Mucosa of stomach (tissue), 1 donor: ENCODE results near the gene LANCL2.
"Not testable (repeated sequence)": the region's sequence is repeated elsewhere in the genome, so short reads cannot be mapped to it uniquely, and the experiment has no call there.

Experiments used
- H3K27me3 ChIP-seq: one replicate; pipeline ENCODE4 v1.7.0; 2013; ENCODE audit warnings: mild to moderate bottlenecking, low read length; ENCODE audit not compliant: control insufficient read depth, insufficient read depth
- H3K36me3 ChIP-seq: one replicate; pipeline ENCODE4 v1.7.0; 2013; ENCODE audit warnings: low read length; ENCODE audit not compliant: control insufficient read depth, insufficient read depth
- H3K4me1 ChIP-seq: one replicate; pipeline ENCODE4 v1.7.0; 2013; ENCODE audit warnings: mild to moderate bottlenecking, low read length; ENCODE audit not compliant: control insufficient read depth, insufficient read depth
- H3K4me3 ChIP-seq: one replicate; pipeline ENCODE4 v1.7.0; 2013; ENCODE audit warnings: low read length
- H3K9ac ChIP-seq: one replicate; pipeline ENCODE4 v1.7.0; 2013; ENCODE audit warnings: mild to moderate bottlenecking, low read length, moderate library complexity
- H3K9me3 ChIP-seq: one replicate; pipeline ENCODE4 v1.7.0; 2013; ENCODE audit warnings: mild to moderate bottlenecking, low read length, moderate library complexity; ENCODE audit not compliant: control insufficient read depth
- donor health status: Pancreatic carcinoma.

Gene LANCL2

DNA sequence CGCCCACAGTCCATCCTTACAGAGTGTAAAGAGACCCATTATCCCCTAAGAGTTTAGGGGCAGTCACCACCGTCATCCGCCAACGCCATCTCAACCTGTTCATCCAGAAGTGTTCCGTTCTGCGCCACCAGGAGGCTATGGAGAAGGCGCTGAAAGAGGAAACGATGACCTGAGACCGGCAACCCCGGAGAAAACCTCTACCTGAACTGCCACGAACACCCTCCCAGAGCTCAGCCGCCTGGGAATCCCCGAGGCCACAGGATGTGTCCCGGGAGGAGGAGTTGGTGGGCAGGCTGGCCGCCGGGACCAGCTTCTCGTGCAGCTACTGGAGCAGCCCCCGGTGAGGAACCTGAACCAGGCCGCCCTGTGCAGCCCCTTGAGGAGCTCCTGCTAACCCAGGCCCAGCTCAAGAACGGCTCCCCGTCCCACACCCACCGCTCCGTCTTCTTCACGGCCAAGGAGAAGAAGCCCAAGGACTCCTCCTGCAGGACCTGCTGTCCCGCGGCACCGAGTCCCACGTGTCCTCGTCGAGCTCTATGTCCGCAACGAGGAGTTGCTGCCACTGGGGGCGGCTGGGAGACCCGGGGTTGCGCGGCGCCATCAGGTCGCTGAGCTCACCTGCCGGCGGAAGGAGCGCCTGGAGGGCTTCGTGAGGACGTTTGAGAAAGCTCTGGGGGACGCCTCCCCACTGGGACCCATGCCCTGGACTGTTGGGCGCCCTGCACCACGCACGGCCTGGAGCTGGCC lies 21.1 kb upstream of the LANCL2 start:
- H3K4me3 ChIP-seq: no peak overlapping the region
- no peak overlapping the region for H3K9ac ChIP-seq
- no peaks in the 10 kb centered on the region for H3K27me3 ChIP-seq
- H3K9me3 ChIP-seq: no peaks in the 10 kb centered on the region
- H3K36me3 ChIP-seq: no peaks in the 10 kb centered on the region
- no peaks in the 10 kb centered on the region for H3K4me1 ChIP-seq

DNA sequence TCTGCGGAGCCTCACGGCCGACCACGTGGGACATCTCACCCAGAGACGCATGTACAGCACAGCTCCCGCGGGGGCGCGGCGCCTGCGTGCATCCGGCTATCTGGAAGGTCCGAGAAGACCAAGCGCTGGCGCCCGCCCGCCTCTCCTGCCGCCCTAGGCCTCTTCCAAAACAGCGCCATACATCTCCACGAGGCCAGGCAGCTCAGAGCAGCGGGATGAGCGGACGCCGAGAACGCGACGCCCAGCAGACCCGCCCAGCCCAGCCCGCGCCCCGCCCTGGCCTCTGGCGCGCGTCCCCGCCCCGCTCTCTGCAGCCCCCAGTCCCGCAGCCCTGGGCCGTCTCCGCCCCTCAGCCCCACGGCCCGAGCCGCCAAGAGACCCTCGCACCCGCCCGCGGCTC lies 20.3 kb upstream of the LANCL2 start:
- no peaks in the 10 kb centered on the region for H3K9me3 ChIP-seq
- H3K27me3 ChIP-seq: no peaks in the 10 kb centered on the region
- H3K36me3 ChIP-seq: no peaks in the 10 kb centered on the region
- no peak overlapping the region for H3K9ac ChIP-seq
- H3K4me3 ChIP-seq: no peak overlapping the region
- no peaks in the 10 kb centered on the region for H3K4me1 ChIP-seq

DNA sequence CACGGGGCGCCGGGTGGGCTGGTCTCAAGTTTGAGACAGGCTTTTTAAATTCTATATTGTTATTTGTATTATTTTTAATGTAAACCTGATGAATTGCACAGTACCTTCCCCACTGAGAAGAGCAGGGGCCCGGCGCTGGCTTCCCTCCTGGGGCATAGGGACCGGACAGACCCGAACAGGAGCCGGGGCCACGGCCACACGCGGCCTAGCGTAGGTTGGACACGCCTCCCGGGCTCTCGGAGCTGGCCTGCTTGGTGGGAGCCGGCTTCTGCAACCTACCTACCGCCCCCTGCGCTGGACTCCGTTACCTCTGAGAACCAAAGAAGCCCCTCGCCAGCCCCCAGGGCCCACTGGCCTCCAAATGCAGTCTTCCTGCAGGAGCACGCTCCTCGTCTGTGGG lies 19.8 kb upstream of the LANCL2 start:
- H3K4me3 ChIP-seq: no peak overlapping the region

DNA sequence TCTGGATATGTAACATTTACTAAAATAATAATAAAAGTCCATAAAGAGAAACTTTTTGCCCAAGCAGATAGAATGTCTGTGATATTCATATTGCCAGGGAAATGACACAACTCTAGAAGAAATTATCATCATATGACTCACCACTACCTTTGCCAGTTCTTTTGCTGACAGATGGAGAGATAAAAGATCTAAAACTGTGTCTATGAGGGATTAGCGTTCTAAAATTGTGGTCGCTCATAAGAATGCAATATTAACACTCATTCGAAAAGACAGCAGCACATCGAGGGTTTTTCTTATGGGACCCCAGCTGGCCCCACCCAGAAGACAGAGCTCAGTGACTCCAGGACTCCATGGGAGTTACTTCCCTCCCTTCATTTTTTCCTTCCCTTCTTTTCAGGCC lies 16.6 kb upstream of the LANCL2 start:
- Histone ChIP-seq H3K4me3 (no peak overlapping the region), H3K36me3 (no peaks in the 10 kb centered on the region)

More for the DNA sequence above, 19.8 kb upstream of the LANCL2 start:
- Histone ChIP-seq H3K9ac (no peak overlapping the region), H3K27me3 (no peaks in the 10 kb centered on the region), H3K36me3 (no peaks in the 10 kb centered on the region), H3K4me1 (no peaks in the 10 kb centered on the region), H3K9me3 (no peaks in the 10 kb centered on the region)

DNA sequence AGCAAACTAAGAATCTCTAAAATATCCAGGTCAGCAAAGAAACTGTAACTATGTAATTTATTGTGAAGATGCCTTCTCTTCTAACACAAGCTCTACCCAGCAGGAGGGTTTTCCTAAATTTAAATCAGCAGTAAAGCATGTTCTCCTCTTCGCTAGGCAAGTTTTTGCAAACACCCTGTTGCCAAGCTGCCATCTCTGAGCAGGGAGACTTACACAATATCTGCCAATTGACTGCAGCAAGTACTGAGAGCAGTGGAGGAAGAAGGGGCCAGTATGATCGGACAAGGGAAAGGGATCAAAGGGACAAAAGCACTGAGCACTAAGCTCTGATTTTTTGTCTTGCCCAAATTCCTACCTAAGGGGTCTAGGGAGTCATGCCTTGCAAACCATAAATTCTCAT lies 16.0 kb upstream of the LANCL2 start:
- H3K36me3 ChIP-seq: no peaks in the 10 kb centered on the region
- no peak overlapping the region for H3K4me3 ChIP-seq
- H3K4me1 ChIP-seq: no peaks in the 10 kb centered on the region
- no peaks in the 10 kb centered on the region for H3K27me3 ChIP-seq
- H3K9me3 ChIP-seq: no peaks in the 10 kb centered on the region
- H3K9ac ChIP-seq: no peak overlapping the region

More for the DNA sequence above, 16.6 kb upstream of the LANCL2 start:
- Histone ChIP-seq H3K27me3 (no peaks in the 10 kb centered on the region), H3K4me1 (no peaks in the 10 kb centered on the region), H3K9ac (no peak overlapping the region), H3K9me3 (no peaks in the 10 kb centered on the region)

DNA sequence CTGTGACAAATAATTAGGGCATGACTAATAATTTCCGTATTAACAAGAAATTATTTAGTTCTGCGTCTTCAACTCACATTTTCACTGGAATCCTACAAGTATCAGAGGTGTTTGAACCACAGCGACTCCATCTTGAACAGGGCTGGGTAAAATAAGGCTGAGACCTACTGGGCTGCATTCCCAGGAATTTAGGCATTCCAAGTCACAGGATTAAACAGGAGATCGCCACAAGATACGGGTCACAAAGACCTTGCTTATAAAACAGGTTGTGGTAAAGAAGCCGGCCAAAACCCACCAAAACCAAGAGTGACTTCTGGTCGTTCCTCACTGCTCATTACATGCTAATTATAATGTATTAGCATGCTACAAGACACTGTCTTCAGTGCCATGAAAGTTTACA lies 14.9 kb upstream of the LANCL2 start:
- Histone ChIP-seq H3K36me3 (no peaks in the 10 kb centered on the region), H3K9ac (no peak overlapping the region), H3K27me3 (no peaks in the 10 kb centered on the region), H3K9me3 (no peaks in the 10 kb centered on the region), H3K4me1 (no peaks in the 10 kb centered on the region), H3K4me3 (no peak overlapping the region)

DNA sequence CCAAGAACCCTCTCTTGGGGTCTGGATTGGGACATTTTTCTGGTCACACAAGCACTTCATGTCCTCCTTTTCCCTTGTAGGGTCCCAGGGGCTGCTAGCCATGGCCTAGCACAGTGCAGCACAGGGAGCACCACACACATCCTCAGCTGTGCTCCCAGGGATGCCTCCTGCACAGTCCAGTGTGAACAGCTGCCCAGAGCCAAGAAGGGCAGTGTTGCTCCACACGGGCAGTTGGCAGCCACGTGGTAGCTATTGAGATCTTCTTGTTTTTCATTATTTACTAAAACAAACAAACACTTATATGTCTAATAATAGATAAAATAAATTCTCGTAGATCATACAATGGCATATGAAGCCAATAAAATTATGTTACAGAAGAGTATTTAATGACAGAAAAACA lies 13.9 kb upstream of the LANCL2 start:
- Histone ChIP-seq H3K4me1 (no peaks in the 10 kb centered on the region), H3K36me3 (no peaks in the 10 kb centered on the region), H3K4me3 (no peak overlapping the region), H3K9ac (no peak overlapping the region), H3K9me3 (no peaks in the 10 kb centered on the region), H3K27me3 (no peaks in the 10 kb centered on the region)

DNA sequence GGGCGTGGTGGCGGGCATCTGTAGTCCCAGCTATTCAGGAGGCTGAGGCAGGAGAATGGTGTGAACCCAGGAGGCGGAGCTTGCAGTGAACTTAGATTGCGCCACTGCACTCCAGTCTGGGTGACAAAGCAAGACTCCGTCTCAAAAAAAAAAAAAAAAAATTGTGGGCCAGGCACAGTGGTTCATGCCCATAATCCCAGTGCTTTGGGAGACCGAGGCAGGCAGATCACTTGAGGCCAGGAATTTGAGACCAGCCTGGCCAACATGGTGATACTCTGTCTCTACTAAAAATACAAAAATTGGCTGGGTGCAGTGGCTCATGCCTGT lies 12.2 kb upstream of the LANCL2 start:
- not testable (repeated sequence) for H3K27me3 ChIP-seq, H3K36me3 ChIP-seq, H3K9ac ChIP-seq, H3K9me3 ChIP-seq, H3K4me3 ChIP-seq, H3K4me1 ChIP-seq

DNA sequence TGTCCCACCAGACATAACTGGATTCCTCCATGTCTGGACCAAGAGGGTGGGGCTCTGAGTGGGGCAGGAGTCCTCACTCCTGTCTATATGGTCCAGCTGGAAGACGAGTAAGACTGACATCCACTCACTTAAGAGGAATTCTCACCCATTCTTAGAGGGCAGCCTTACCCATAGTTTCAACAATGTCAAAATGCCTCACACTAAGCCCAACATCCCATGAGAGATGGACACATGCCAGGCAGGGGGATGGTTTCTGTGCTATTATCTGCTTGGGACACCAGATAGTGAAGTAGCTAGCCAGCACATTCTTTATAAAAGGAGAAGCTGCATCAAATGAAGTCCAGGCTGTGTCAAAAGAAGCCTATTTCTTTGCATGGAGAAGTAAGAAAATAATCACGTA lies 4.7 kb upstream of the LANCL2 start:
- Histone ChIP-seq H3K27me3 (peaks cover 4% of the 10 kb centered on the region), H3K9me3 (no peaks in the 10 kb centered on the region), H3K4me1 (peaks cover 7% of the 10 kb centered on the region), H3K9ac (no peak overlapping the region), H3K4me3 (no peak overlapping the region), H3K36me3 (no peaks in the 10 kb centered on the region)

DNA sequence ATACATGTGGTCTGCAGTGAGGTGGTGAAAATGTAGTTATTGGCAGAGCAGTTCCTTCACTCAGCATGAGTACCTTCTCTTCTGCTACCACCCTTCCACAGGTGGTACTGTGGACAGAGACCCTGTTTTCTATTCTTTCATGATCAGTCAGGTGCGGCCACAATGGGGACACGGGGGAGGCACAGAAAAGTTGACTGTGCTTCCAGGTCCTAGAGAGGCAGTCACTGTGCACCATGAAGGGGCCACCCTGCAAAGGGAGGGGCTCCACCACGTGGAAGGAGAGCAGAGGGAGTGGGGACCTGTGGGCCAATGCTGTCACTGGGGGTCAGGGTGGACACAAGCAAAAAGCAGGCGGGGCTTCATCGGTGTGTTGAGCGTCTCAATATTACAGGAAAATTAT lies 3.6 kb upstream of the LANCL2 start:
- Histone ChIP-seq H3K9ac (no peak overlapping the region), H3K27me3 (peaks cover 4% of the 10 kb centered on the region), H3K4me3 (no peak overlapping the region), H3K9me3 (no peaks in the 10 kb centered on the region), H3K36me3 (no peaks in the 10 kb centered on the region), H3K4me1 (peaks cover 7% of the 10 kb centered on the region)

DNA sequence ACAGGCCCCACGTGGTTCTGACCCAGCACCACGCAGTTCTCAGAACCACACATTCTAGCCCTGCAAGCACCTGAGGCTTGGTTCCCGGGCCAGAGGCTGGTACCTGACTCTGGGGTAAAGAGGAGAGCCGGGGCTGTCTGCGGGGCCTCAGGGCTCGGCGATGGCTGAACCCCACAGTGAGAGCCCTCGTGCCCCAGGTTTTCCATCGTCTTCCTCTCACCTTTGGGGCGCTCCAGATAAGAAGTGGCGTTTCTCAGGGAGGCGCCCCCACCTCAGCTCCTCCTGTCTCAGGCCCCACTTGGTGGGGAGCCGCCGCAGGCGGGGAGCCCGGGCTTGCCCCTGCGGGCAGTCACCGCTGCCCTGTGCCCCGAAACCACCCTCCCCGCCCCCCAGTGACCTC lies 2.2 kb upstream of the LANCL2 start:
- Histone ChIP-seq H3K9me3 (no peaks in the 10 kb centered on the region), H3K27me3 (peaks cover 4% of the 10 kb centered on the region), H3K4me1 (peaks cover 7% of the 10 kb centered on the region), H3K36me3 (no peaks in the 10 kb centered on the region), H3K4me3 (no peak overlapping the region), H3K9ac (no peak overlapping the region)

DNA sequence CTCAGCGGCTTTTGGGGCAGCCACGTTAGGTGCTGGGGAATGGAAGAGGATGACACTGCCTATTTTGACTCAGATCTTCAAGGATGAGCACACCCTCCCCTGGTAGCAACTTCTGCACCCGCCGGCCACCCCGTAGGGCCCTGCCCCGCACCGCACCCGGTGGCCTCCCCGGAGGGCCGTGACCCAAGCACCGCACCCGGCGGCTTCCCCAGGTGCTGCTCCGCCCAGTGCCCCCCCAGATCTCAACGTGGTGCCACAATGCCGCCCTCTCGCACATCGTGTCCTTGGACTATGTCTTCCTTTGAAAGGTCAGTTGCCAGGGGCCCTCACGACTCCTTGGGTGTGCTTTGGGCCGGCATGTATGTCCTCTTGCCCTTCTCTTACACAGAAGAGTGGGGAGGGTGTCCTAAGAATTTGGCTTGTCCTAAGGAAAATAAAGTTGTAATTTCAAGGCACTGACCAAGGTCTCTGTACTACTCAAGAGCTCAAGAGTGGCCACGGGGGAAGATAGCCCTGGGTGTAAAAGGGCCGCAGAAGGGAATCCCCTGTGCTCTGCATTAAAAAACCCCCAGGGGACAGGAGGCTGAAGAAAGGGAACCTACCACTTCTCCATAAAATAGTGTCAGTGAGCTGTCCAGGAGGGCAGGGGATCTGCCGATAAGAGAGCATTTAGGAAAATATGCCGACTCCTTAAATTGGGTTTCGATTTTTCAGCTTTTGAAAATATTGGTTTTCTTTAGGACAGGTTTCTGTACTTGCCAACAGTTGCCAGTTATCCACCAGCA lies 1.6 kb upstream of the LANCL2 start:
- H3K9ac ChIP-seq: no peak overlapping the region
- H3K4me3 ChIP-seq: no peak overlapping the region
- peaks cover 7% of the 10 kb centered on the region for H3K4me1 ChIP-seq
- no peaks in the 10 kb centered on the region for H3K36me3 ChIP-seq
- H3K27me3 ChIP-seq: peaks cover 4% of the 10 kb centered on the region
- H3K9me3 ChIP-seq: no peaks in the 10 kb centered on the region
